HG03442 (cell line): ENCODE data around the gene USP15.
"Not testable (repeated sequence)": the region's sequence is repeated elsewhere in the genome, so short reads cannot be mapped to it uniquely, and the experiment has no call there.

Experiments used
- ATAC-seq: cut with Tn5 transposase; IDR thresholded peaks from one replicate; pipeline ENCODE4 v1.9.1; 2021; ENCODE audit warnings: mild to moderate bottlenecking, moderate library complexity; ENCODE audit not compliant: unreplicated experiment

The USP15 gene

DNA sequence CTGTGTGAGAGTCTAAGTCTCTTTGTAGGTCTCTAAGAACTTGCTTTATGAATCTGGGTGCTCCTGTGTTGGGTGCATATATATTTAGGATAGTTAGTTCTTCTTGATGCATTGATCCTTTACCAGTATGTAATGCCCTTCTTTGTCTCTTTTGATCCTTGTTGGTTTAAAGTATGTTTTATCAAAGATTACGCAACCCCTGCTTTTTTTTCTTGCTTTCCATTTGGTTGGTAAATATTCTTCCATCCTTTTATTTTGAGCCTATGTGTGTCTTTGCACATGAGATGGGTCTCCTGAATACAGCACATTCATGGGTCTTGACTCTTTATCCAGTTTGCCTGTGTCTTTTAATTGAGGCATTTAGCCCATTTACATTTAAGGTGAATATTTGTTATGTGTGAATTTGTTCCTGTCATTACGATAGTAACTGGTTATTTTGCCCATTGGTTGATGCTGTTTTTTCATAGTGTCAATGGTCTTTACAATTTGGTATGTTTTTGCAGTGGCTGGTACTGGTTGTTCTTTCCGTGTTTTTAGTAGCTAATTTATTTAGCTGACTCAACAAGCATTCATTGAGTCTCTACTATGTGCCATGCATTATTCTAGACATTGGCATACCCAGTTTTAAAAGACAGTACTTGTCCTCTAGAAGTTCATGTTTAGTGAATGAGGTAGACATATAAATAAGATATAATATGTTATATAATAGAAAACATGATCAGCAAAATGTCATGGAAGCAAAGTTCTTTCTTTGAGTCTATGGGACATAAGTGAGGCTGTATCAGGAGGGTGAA is 108.4 kb downstream of the USP15 start:
- ATAC-seq: not testable (repeated sequence)

DNA sequence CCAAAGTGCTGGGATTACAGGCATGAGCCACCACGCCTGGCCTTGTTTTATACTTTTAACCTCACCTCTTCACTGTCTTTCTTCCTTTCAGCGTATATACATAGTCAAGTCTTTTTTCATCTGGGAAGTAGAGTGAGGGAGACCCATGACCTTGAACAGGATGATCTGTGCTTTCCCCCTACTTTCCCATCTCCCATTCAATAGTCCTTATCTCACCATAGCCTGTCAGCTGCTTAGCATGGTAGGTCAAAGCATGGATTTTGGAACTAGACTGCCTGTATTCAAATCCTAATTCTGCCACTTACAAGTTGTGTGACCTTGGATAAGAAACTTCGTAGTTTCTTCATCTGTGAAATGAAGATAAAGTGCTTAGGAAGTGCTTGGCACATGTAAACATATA is 110.0 kb downstream of the USP15 start:
- no peak for ATAC-seq

- ATAC-seq: no peak
These were observed 111.5 kb downstream of the USP15 start for GRCh38 chr12:62371661-62372060.

- no peak for ATAC-seq
These were observed 111.9 kb downstream of the USP15 start for GRCh38 chr12:62372134-62372533.

DNA sequence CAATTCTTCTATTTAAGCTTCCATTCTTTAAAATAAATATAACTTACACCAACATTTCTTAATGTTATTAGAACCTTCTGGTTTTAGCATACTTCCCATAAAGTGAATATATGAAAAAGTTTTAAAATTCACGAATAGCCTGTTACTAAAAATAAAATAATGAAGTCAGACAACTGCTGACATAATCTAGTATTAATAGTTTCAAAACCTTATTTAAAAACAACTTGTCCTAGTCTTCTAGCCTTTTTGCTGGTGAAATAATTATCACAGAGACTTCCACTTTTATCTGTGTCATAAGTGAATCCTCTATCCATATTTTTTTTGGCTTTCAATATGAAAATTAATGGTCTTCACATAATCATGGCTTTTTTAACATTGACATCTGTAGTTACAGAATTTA is 112.6 kb downstream of the USP15 start:
- ATAC-seq: no peak

DNA sequence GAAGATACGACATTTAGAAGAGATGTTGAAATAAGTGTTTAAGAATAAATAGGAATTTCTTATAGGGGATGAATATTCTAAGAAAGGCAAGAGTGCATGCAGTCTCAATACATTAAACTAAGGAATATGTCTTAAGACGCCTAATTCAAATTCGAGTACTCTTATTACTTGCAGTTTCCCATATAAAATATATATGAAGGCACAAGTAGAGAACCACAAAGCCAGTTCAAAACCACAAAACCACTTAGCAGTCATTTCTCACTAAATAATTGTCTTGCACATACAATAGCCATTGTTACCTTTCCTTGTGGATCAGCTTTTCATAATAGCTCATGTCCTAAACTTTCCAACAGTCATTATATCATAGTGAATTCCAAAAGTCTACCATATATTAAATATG is 115.4 kb downstream of the USP15 start:
- ATAC-seq: no peak

DNA sequence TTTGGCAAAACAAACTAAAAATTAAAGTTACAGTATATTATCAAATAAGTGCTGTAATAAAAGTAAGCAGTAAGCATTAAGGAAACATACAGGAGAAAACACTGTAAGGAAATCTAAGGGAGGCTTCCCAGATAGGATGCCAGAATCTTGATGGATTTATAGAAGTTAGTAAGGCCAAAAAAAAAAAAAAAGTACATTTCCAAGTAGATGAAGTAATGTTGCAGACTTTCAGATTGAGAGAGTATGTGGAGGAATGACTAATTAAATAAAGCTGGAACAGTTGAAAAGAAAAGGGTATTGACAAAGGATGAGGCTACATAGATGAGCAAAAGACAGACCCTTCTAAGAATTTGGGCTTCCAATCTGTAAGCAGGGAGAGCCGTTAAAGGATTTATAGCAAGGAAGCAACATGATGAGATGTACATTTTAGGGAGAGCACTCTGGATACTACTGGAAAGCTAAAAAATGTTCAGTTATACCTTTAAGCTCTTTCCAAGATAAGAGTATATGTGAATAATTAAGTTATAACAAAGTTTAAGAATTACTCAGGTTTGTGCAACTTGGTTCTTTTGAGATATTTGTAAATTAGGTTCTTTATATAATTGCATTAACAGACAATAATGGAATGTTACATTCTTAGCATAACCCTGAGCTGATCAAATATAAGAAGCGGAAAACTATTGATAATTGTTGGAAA is 119.0 kb downstream of the USP15 start:
- no peak for ATAC-seq

GRCh38 chr12:62379723-62380045 is 119.5 kb downstream of the USP15 start:
- ATAC-seq: no peak

GRCh38 chr12:62382526-62382925 is 122.3 kb downstream of the USP15 start:
- ATAC-seq: no peak

DNA sequence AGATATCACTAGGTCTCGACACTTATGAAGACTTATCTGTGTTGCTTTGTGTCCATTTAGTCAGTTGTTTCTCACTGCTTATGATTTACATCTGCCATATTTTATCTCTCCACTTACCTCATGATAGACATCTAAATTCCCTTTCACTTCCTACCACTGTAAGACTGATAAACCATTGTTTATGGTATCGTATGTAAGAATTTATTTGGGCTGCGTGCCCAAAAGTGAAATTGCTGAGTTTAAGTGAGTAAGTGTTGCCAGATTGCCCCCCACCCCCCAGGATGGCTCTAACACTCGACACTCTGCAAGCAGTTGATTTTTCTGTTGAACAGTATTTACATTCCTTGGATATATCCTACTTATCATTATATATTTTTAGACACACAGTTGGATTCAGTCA is 136.5 kb downstream of the USP15 start:
- ATAC-seq: no peak

DNA sequence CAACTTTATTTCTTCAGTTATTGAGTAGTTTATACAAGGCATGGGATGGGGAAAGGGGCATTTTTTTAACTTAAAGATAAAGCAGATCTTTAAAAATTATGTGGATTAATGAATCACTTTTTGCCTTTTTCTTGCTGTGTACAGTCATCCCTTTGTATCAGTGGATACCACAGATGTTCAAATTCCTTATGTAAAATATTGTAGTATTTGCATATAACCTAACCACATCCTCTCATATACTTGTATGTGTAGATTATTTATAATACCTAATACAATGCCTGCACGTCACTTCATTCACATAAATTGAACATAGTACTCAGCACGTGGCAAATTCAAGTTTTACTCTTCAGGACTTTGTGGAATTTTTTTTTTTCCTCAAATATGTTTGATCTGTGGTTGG is 139.9 kb downstream of the USP15 start:
- ATAC-seq: peak; percentile 42

- no peak for ATAC-seq
These were observed 141.4 kb downstream of the USP15 start for GRCh38 chr12:62401631-62402030.

DNA sequence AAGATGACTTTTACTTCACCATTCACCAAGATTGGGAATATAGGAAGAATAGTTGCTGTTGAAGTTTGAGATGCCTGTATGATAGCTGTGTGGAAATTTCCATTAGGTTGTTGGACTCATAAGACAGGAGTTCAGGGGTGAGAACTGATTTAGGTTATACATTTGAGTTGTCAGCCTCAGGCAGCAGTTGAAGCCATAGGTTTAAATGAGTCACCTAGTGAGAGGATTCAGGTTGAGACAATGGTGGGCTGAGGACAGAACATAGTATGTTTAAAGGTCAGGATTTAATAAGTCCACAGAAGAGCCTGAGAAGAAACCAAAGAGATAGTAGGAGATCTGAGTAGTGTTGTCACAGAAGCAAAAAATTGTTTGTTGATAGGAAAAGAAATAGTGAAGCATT is 142.8 kb downstream of the USP15 start:
- no peak for ATAC-seq

DNA sequence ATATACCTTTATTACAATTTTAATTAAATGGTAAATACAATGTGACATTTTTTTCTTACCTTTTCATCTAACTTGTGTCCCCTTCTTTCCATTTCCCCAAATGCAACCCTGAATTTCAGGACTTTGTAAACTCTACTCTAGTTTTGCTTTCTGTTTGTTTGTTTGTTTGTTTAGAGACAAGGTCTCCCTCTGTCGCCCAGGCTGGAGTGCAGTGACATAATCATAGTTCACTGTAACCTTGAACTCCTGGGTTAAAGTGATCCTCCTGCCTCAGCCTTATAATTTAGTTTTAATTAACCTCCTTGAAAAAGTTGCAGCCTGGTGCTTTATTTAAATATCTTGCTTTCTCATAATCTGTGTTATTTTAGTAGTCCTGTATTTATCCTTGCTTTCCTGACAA is 147.4 kb downstream of the USP15 start:
- ATAC-seq: no peak

DNA sequence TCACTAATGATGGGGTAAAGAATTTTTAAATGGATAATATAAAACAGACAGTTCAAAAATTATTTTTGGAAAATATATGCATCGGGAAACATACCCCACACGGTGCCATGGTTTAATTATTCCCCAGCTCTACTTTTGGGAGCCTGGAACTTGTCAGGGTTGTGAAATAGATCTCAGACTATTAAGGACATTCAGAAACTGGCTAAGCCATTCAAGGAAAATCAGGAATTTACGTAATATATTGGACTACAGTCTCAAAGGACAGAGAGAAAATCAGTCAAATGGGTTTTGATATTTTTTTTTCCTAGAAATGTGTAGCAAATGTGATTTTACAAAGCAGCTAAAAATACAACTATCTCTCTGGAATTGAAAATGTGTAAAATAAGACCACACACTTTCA is 148.9 kb downstream of the USP15 start:
- no peak for ATAC-seq

DNA sequence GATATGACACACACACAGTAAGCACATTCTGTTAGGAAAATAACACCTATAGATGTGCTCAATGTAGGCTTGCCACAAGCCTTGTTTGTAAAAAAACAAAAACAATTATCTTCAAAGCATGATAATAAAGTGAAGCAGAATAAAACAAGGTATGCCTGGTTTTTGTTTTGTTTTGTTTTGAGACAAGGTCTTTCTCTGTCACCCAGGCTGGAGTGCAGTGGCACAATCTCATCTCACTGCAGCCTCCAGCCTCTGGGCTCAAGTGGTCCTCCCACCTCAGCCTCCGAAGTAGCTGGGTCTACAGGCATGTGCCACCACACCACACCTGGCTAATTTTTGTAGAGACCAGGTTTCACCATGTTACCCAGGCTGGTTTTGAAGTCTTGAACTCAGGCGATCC is 154.0 kb downstream of the USP15 start:
- ATAC-seq: no peak

- no peak for ATAC-seq
These were observed 165.9 kb downstream of the USP15 start for GRCh38 chr12:62426089-62426488.

GRCh38 chr12:62429457-62429856 is 169.3 kb downstream of the USP15 start:
- no peak for ATAC-seq

- no peak for ATAC-seq
These were observed 174.5 kb downstream of the USP15 start for GRCh38 chr12:62434494-62435302.

GRCh38 chr12:62435303-62436163 is 175.3 kb downstream of the USP15 start:
- peak; percentile 78 for ATAC-seq

DNA sequence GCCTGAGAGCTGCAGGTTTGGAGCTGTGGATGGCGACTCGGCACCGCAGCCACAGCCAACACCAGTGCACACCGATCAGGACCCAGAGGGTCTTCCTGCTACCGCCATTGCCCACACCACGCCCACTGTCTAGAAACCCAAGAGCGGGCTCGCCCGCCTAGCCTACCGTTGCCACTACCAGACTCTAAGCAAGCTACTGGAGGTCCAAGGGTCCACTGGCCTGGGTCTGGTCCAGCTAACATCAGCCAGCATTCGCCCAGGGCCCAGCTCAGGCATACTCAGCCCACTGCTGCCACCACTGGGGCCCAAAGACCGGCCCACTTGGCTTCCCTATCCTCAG is 175.9 kb downstream of the USP15 start:
- ATAC-seq: no peak
